GM21515 (cell line): Measurements from ENCODE around the gene SBF2.
"Not testable (repeated sequence)": the region's sequence is repeated elsewhere in the genome, so short reads cannot be mapped to it uniquely, and the experiment has no call there.

Experiments used
- ATAC-seq: cut with Tn5 transposase; IDR thresholded peaks from one replicate; pipeline ENCODE4 v1.9.1; 2021; ENCODE audit not compliant: unreplicated experiment

SBF2 gene

DNA sequence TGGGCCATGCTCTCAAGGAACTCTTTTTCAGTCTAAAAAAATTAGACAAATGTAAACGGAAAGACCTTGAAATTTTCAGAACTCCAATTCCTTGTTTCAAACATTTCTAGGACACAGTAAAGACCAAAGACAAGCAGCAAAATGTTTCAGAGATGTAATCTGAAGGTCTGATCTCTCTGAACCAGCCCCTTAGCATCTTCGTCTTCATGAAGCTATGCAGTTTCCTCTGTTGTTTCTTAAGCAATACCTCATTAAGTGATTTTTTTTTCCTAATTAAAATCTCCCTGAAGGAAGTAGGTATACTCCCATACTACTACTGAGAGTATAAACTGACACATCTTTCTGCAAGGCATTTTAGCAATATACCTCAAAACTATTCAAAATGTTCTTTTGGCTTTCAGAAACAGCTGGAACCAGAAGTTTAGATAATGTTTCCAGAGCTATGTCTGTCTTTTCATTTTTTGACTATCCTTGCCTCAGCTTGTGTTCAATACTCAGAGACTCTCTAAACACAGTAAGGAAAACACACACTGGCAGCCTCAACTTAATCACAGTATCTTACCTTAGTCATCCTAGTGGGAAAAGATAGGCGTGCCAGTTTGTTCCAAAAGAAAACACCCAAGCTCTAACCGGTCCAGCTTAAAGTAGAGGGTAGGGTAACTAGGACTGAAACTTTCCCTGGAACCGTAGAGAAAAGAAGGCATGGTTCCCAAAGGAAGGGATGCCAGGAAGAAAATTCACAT lies 25.1 kb downstream of the SBF2 start:
- ATAC-seq: no peak

DNA sequence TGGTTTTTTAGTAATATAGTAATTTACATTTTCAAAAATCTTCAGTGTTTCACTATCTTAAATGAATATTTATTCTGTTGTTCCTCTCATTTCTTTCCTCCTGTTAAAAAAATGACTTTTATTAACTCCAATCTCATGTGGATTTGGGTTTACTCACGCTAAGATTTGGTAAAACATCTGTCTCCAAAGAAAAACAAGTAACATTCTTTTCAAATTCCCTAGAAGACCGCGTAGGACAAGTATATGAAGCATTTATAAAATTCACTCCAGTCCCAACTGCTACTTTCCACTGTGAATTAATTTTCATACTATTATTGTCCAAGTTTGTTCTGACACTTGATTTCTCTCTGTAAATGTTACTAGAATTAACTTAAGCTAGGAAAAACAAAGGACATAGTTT lies 26.2 kb downstream of the SBF2 start:
- no peak for ATAC-seq

DNA sequence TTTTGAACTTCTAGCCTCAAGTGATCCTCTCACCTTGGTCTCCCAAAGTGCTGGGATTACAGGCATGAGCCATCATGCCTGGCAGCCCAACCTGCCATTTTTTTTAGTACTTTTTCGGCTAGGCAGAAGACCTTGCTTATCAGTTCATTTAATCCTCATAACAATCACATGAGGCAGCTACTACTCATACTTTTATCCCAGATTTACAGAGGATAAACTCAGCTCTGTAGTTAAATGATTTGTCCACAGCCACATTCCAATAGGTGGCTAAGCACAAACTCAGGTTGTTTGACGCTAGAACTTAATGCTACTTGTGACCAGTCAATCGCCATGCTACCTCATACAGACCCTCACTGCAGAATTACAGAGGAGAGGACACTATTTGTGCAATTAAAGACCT lies 28.1 kb downstream of the SBF2 start:
- no peak for ATAC-seq

DNA sequence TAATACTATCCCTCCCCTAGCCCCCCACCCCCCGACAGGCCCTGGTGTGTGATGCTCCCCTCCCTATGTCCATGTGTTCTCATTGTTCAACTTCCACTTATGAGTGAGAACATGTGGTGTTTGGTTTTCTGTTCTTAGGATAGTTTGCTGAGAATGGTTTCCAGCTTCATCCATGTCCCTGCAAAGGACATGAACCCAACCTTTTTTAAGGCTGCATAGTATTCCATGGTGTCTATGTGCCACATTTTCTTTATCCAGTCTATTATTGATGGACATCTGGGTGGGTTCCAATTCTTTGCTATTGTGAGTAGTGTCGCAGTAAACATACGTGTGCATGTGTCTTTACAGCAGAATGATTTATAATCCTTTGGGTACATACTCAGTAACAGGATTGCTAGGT lies 29.3 kb downstream of the SBF2 start:
- ATAC-seq: not testable (repeated sequence)

DNA sequence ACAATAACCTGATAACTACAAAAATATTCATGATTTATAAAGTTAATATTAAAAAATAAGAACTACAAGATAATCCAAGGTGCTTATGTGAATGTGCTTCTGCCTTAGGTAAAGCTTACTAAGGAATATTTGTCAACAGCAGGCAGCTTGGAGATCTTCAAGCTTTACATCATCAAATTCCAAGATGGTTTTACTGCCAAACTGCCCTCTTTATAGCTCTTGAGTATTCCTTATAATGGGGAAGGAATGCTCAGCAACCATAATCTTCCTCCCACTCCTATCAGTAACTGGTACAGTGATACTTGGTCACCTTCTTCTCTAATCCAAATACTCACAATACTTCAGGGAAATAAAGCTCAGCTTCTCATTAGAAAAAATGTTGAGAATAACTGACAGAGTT lies 30.1 kb downstream of the SBF2 start:
- no peak for ATAC-seq

DNA sequence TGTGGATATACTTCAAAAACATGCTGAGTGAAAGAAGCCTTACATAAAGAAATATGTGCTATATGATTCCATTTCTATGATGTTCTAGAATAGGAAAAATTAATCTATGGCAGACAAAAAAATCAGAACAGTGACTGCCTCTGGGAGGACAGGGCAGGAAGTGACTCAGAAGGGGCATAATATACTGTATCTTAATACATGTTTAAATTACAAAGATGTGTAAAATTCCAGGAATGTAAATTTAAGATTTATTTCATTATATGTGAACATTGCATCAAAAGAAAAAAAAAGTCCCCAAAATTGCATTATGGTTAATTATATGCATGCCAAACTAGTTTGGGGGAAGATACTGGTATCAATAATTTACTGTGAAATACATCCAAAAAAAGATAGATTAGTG lies 32.2 kb downstream of the SBF2 start:
- no peak for ATAC-seq

DNA sequence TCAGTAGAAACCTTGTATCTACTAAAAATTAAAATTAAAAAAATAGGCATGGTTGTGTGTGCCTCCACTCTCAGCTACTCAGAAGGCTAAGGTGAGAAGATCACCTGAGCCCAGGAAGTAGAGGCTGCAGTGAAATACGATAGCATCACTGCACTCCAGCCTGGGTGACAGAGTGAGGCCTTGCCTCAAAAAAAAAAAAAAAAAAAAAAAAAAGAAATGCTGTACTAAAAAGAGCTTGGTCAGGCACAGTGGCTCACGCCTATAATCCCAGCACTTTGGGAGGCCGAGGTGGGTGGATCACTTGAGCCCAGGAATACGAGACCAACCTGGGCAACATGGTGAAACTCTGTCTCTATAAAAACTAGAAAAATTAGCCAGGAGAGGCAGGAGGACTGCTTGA lies 36.5 kb downstream of the SBF2 start:
- no peak for ATAC-seq

DNA sequence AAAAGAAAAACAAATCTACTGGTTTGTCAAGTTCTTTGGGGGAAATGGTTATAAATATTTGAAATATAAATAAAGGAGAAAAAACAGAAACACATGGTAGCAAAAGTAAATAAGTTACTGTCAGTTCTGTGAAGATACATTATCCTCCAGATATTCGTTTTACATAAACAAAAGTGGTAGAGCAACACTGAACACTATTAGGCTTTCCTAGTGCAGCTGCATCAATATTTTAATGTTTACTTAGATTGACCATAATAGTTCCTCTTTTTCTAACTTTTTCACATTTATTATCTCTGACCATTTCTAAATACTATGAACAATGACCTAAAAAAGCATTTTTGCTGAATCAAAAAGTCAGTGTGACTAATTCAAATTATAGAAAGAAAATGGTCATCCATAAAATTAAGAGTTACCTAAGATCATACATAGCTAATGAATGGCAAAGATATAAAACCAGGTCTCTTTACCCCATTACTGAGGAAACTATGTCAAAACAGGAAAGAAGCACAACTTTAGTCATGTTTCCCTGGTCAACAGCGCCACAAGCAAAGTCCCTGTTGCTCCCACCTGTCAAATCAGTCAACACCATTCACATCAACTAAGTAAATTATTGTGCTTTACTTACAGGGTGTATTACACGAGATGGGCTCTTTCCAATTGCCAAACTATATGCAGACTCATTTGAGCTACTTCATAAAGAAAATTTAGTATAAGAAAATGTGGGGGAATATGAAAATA lies 38.5 kb downstream of the SBF2 start:
- no peak for ATAC-seq

DNA sequence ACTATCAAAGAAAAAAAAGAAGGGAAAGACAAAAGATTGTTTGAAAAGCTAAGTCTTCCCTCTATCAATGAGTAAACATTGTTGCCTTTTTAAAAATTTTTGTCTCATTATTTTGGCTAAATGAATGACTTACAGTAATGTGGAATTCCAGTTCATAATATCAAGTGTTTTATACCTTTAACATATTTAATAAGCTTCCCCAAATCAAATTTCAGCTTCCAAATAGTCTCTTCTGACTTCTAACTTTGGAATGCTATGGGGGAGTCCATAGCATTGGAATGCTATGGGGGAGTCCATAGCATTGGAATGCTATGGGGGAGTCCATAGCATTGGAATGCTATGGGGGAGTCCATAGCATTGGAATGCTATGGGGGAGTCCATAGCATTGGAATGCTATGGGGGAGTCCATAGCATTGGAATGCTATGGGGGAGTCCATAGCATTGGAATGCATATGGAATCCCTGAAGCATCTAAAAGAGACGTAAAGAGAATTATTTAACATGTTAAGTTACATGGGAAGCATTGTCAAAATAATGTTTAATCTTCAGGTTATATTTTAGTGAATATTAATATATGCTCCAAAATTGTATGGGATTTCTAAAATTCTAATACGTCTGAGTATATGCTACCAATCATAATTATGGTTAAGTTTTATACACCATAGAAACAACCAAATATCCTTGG lies 44.4 kb downstream of the SBF2 start:
- ATAC-seq: not testable (repeated sequence)

DNA sequence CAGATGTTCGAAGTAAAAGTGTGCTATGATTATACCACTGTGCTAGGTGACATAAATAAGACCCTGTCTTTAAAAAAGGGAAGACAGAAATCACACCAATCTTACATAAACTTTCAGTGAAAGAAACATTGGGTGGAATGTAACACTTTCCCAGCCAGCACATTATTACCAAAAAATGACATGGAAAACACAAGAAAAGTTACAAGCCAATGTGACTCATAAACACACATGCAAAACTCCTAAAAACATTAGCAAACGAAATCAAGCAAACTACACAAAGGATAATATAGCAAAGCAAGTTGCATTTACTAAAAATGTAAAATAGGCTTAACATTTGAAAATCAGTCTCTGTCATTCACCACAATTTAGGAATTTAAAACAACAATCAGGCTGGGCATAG lies 47.0 kb downstream of the SBF2 start:
- no peak for ATAC-seq

DNA sequence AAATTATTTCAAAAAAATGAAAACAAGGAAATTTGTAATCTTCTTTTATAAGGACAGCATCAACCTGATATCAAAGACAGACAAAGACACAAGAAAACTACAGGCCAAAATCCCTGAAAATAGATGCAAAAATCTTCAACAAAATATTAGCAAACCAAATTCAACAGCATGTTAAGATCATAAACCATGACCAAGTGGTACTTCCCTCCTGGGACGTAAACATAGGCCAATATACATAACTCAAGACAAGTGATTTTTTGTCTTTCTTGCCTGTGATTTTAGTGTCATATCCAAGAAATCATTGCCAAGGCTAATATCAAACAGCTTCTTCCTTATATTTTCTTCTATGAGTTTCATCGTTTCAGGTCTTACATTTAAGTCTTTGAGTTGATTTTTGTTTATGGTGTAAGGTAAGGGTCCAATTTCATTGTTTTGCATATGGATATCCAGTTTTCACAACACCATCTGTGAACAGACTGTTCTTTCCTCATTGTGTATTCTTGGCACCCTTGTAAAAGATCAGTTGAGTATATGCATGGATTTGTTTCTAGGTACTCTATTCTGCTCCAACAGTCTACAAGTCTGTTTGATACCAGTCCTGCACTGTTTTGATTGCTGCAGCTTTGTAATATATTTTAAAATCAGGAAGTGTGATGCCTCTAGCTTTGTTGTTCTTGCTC lies 50.0 kb downstream of the SBF2 start:
- no peak for ATAC-seq

DNA sequence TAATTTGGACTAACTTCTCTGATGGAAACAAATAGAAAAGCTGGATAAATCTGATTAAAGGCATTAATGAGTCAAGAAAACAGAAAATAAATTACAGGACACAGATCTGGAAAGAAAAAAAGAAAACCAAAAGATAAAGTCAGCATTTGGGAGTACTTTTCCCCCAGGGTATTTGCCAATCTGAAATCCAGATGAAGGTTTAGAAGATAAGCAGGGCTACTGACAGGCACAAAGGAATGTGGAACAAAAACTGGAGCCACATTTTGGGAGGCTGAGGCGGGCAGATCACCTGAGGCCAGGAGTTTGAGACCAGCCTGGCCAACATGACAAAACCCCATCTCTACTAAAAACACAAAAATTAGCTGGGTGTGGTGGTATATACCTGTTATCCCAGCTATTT lies 57.2 kb downstream of the SBF2 start:
- ATAC-seq: no peak

DNA sequence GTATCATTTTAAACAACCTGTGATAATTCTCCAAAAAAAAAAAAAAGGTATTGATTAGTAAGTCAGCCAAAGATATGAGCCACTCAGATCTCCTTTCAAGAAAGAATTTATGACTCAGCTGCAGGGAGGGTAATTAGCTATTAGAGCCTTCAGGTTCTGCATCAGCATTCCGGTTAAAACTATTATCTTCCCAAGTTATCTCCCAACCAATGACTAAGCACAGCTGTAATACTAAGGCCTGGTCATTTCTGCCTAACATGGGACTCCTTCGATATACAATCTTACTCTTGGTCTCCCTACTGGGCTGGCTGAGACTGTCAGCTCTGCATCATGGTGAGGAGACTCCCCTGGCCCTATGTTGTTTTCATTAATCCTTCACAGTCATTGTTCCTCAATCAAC lies 60.4 kb downstream of the SBF2 start:
- no peak for ATAC-seq

DNA sequence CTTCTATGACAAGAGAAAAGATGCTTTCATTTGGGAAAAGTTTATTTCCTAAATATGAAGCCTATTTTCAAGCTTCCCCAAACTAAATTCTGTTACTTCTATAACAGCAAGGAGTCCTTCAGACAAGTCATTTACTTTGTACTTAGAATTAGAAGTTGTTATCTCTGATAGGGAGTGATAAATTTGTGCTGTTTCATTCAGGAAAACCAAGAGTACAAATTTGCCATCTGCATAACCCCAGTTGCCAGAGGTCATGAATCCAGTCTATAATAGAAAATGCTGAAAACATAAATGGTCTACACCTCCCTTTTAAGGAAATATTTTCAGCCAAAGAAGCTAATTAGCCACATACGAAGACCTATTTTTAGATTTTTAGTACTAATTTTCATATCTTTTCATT lies 61.3 kb downstream of the SBF2 start:
- no peak for ATAC-seq

DNA sequence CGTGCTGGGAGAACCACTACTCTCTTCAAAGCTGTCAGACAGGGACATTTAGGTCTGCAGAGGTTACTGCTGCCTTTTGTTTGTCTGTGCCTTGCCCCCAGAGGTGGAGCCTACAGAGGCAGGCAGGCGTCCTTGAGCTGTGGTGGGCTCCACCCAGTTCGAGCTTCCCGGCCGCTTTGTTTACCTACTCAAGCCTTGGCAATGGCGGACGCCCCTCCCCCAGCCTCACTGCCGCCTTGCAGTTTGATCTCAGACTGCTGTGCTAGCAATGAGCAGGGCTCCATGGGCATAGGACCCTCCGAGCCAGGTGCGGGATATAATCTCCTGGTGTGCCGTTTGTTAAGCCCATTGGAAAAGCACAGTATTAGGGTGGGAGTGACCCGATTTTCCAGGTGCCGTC lies 62.2 kb downstream of the SBF2 start:
- ATAC-seq: not testable (repeated sequence)

DNA sequence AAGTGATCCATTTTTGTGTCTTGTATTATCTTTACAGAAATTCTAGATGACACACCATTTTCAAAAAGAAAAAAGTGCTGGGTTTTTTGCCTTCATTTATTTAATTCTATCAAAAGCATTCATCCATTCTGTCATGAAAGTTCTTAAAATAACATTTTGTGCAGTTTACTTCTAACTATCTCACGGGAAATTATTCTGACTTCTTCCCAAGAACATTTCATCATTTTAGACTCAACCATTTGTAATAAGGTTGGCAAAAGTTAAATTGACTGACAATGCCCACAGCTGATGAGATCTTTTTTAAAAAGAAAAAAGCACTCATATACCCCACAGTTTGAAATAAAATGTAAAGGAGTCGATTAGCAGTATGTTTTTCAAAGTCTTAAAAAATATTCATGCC lies 68.5 kb downstream of the SBF2 start:
- no peak for ATAC-seq

DNA sequence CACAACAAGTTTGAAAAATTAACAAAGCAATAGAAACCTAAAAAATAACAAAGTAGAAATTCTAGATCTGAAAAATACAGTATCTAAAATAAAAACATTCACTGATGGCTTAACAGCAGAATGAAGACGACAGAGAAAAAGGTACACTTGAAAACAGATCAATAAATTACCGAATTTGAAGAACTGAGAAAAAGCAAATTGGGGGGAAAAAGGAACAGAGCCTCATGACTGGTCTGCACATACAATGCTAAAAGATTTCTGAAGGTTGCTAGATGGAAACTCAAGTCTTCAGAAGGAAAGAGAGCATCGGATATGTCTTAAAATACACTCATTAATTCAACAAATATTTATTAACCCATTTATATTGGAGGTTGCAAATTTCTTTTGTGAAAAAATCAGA lies 71.6 kb downstream of the SBF2 start:
- no peak for ATAC-seq

DNA sequence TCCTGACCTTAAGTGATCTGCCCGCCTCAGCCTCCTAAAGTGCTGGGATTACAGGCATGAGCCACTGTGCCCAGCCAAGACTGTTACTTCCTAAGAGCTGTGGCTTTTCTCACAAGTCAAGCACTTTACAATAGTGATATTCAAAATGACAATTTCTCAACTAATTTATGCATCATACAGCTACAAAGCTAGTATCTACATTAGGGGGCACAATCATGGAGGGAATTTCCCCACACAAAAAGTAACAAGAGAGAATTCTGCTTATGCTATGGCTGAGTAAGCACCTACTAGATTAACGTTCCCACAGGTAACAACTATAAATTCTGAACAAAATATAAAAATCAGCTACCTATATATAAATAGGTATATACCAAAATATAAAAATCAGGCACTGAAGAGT lies 72.7 kb downstream of the SBF2 start:
- no peak for ATAC-seq

DNA sequence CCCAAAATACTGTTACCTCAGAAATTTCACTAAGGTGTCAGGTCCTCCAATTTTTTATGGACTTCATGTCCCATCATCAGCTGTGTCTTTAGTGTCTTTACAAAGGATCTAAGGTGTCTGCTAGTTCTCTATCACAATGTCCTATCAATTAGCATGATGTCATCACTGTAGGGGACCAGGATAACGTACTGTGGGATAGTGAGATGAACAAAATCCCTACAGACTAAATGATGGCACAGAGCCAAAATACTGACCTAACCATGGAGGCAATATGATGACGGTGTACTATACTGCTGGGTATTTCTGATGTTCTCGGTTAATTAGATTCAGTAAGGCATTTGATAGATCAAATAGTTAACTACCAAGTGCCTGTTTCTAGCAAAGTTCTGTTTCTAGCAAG lies 82.5 kb downstream of the SBF2 start:
- no peak for ATAC-seq

DNA sequence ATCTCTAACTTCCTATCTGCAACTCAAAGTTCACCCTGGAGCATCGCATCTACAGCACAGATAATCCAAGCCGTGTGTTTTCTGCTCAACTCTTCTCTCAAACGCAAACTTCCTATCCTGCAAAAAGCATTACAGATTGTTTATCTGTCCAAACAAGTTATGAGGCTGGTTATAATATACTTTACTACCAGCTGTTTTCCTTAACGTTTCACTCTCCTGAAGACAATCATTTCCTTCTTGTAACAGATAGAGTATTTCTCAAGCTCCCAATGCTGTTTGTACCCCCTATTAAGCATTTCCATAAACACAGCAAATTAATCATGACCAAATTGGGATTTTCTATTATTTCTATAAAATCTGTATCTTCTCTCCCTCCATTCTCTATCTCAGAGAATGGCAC lies 84.7 kb downstream of the SBF2 start:
- no peak for ATAC-seq

DNA sequence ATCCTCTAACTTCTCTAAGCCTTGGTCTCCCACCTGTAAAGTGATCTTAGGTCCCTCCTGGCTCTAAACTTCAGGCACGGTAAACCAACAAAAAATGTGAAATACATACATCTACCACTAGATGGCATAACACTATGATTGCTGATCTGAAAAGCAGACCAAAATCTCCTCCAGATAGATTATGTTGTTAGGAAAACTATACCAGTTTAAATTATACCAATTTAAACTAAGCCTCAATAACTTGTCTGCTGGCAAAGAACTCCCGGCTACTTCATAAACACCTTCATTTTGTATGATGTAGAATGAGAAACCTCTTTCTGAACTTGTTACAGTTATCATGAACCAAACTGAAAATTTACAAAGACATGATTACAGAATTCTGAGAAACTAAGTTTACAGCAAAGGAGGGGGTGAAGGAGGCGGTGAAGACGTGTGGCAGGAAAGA lies 85.9 kb downstream of the SBF2 start:
- no peak for ATAC-seq

DNA sequence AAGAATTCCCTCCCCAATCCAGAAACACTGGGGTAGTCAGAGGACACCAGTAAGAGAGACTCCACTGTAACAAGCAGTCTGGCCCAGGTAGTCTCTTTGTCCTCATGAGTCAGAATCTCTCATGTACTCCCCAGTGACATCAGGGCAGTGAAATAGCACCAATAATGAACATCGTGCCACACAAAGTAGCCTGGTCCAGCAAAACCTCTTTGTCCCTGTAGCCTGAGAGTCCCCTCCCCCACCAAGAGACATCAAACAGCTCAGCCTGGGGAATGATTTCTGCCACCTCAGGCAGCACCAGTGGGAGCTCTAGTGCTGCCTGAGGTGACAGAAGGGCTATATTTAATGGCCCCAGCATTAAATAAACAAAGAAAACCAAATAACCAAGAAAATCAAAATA lies 88.1 kb downstream of the SBF2 start:
- ATAC-seq: no peak
